HG03196 (cell line): Measurements from ENCODE around the gene NCOA3.

ENCODE experiments used
- ATAC-seq: cut with Tn5 transposase; IDR thresholded peaks from one replicate; pipeline ENCODE4 v1.9.1; 2021; ENCODE audit not compliant: unreplicated experiment

Gene NCOA3

GRCh38 chr20:47664068-47664437 lies 162.4 kb downstream of the NCOA3 start:
- no peak for ATAC-seq

- ATAC-seq, result no peak
Observed at GRCh38 chr20:47664744-47665143, 163.1 kb downstream of the NCOA3 start.

GRCh38 chr20:47665221-47665991 lies 163.7 kb downstream of the NCOA3 start:
- ATAC-seq, result no peak

GRCh38 chr20:47666304-47666703 lies 164.6 kb downstream of the NCOA3 start:
- no peak for ATAC-seq

GRCh38 chr20:47667086-47667485 lies 165.4 kb downstream of the NCOA3 start:
- ATAC-seq, result no peak

- no peak for ATAC-seq
Observed at GRCh38 chr20:47667531-47668312, 166.0 kb downstream of the NCOA3 start.

- ATAC-seq, result no peak
Observed at GRCh38 chr20:47668313-47669151, 166.8 kb downstream of the NCOA3 start.

GRCh38 chr20:47669152-47669425 lies 167.4 kb downstream of the NCOA3 start:
- no peak for ATAC-seq

GRCh38 chr20:47669489-47669888 lies 167.8 kb downstream of the NCOA3 start:
- ATAC-seq, result no peak

GRCh38 chr20:47669927-47670890 lies 168.5 kb downstream of the NCOA3 start:
- no peak for ATAC-seq

- ATAC-seq, result no peak
Observed at GRCh38 chr20:47670913-47671312, 169.2 kb downstream of the NCOA3 start.

GRCh38 chr20:47672166-47672565 lies 170.5 kb downstream of the NCOA3 start:
- no peak for ATAC-seq

- ATAC-seq, result no peak
Observed at GRCh38 chr20:47672886-47673670, 171.4 kb downstream of the NCOA3 start.

- ATAC-seq, result no peak
Observed at GRCh38 chr20:47673671-47673955, 171.9 kb downstream of the NCOA3 start.

GRCh38 chr20:47674145-47674544 lies 172.5 kb downstream of the NCOA3 start:
- ATAC-seq, result no peak

GRCh38 chr20:47674686-47675085 lies 173.0 kb downstream of the NCOA3 start:
- ATAC-seq, result no peak

GRCh38 chr20:47675190-47676142 lies 173.8 kb downstream of the NCOA3 start:
- ATAC-seq, result no peak

- ATAC-seq, result no peak
Observed at GRCh38 chr20:47676219-47676721, 174.6 kb downstream of the NCOA3 start.
